H54 (cell line): ENCODE data around the gene PGM2.

Experiments
- DNase-seq: peaks from one replicate; pipeline ENCODE4 v3.0.0; 2011; ENCODE audit warnings: low spot score, mixed read lengths; ENCODE audit not compliant: insufficient read length
- FAIRE-seq: peaks from 3 replicates; lab custom pipeline; 2011; peaks lifted over from hg19 to GRCh38; lab: Jason Lieb, UNC
- POLR2A ChIP-seq: IDR thresholded peaks from 2 replicates; pipeline ENCODE4 v1.6.1; 2011; ENCODE audit warnings: low read depth, mild to moderate bottlenecking, low read length

Gene PGM2

GRCh38 chr4:37891260-37892159 is 65.0 kb downstream of the PGM2 start:
- FAIRE-seq (no peak), DNase-seq (no peak)
- no peak for TF ChIP-seq POLR2A

GRCh38 chr4:37892641-37893040 is 66.2 kb downstream of the PGM2 start:
- no peak for DNase-seq
- no peak for TF ChIP-seq POLR2A
- FAIRE-seq: no peak

- no peak for DNase-seq
- FAIRE-seq: no peak
- TF ChIP-seq POLR2A: no peak
Observed at GRCh38 chr4:37893164-37893563, 66.7 kb downstream of the PGM2 start.

GRCh38 chr4:37895271-37895670 is 68.8 kb downstream of the PGM2 start:
- DNase-seq: no peak
- no peak for TF ChIP-seq POLR2A
- FAIRE-seq: no peak

GRCh38 chr4:37896206-37896860 is 69.8 kb downstream of the PGM2 start:
- no peak for TF ChIP-seq POLR2A
- DNase-seq (no peak), FAIRE-seq (no peak)

GRCh38 chr4:37902212-37902611 is 75.7 kb downstream of the PGM2 start:
- no peak for TF ChIP-seq POLR2A
- no peak for DNase-seq
- FAIRE-seq: no peak

GRCh38 chr4:37902738-37903693 is 76.5 kb downstream of the PGM2 start:
- DNase-seq (no peak), FAIRE-seq (no peak)
- no peak for TF ChIP-seq POLR2A

- FAIRE-seq (no peak), DNase-seq (no peak)
- no peak for TF ChIP-seq POLR2A
Observed at GRCh38 chr4:37903901-37904300, 77.4 kb downstream of the PGM2 start.

GRCh38 chr4:37904824-37905223 is 78.3 kb downstream of the PGM2 start:
- DNase-seq (no peak), FAIRE-seq (no peak)
- TF ChIP-seq POLR2A: no peak

GRCh38 chr4:37905533-37906169 is 79.2 kb downstream of the PGM2 start:
- no peak for DNase-seq
- FAIRE-seq: no peak
- no peak for TF ChIP-seq POLR2A

GRCh38 chr4:37908488-37909331 is 82.2 kb downstream of the PGM2 start:
- FAIRE-seq: no peak
- no peak for DNase-seq
- TF ChIP-seq POLR2A: no peak

- no peak for DNase-seq
- no peak for TF ChIP-seq POLR2A
- no peak for FAIRE-seq
Observed at GRCh38 chr4:37909332-37910090, 83.0 kb downstream of the PGM2 start.
